ENCODE data around the gene ALAD. TPM values are rescaled to one million over a fixed set of nuclear protein-coding genes. Genes with fewer than 3 reads are reported as not detected.

Gene ALAD
- total RNA-seq, 1 donor from 2014 or later = 24.3 TPM

DNA sequence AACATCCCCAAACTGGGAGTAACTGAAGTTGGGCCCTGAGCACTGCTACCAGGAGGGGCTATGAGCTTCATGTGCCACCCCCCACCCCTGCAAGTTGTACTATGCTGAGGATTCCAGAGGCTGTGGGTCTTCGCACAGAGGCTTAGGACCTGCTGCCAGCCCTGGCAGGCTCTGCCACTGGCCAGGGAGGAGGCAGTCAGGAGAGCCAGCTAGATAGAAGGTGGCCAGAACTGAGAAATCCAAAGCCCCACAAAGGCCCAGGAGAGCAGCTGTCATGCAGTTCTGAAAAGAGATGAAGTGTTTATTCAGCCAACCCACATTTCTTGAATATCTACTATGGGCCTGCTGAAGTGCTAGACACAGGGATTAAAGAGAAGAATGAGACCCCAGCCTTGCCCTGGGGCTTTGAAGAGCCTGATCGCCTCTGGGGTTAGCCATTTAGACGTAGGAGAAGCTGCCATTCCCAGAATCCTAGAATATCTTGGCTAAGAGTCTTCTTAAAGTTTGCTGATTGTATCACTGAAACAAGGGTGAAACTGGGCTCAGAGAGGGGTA is 1.4 kb downstream of the ALAD start:
- H3K9me3 Mint-ChIP-seq = no peaks in the 10 kb centered on the region
- peak overlapping the region; percentile 68 for H3K4me3 Mint-ChIP-seq
- intact Hi-C loops (cut with micrococcal nuclease) = loop anchor here (2.0 to 10.0 kb wide), 3 partner anchors 17 to 245 kb away; partner anchors contain the start of gene SLC31A2

GRCh38 chr9:113398796-113399195 is 2.3 kb downstream of the ALAD start:
- no peaks in the 10 kb centered on the region for H3K27me3 Mint-ChIP-seq
- POLR2A ChIA-PET = no interaction called here
- no peak overlapping the region for H3K27ac Mint-ChIP-seq
- no peak for TF ChIP-seq CTCF (IDR thresholded peaks at IDR 0.05)
- intact Hi-C loops (cut with micrococcal nuclease) = no loop called here
- no peaks in the 10 kb centered on the region for H3K9me3 Mint-ChIP-seq
- CTCF ChIA-PET = interaction anchor here (1.1 kb wide), 1 partner anchor 183 kb away, joined by 3 read pairs; no protein-coding TSS in a partner anchor
- no peak overlapping the region for H3K4me3 Mint-ChIP-seq
- peaks cover 10% of the 10 kb centered on the region for H3K36me3 Mint-ChIP-seq (ENCODE audit: low read depth)
- ATAC-seq (ENCODE audit: low read depth) (no peak), DNase-seq (no peak)
- peaks cover 17% of the 10 kb centered on the region for H3K4me1 Mint-ChIP-seq

More for the DNA sequence above, 1.4 kb downstream of the ALAD start:
- ChIA-PET CTCF (interaction anchor here (0.9 to 3.4 kb wide), 3 partner anchors 125 to 189 kb away, joined by 3 to 32 read pairs (median 3); partner anchors contain the start of genes CDC26 and PRPF4), POLR2A (interaction anchor here (1.4 to 3.1 kb wide), 3 partner anchors 11 to 23 kb away, joined by 6 to 61 read pairs (median 16); partner anchors contain the start of genes C9orf43, HDHD3 and POLE3)
- no peak overlapping the region for H3K27ac Mint-ChIP-seq
- no peak for TF ChIP-seq CTCF (IDR thresholded peaks at IDR 0.05)
- H3K36me3 Mint-ChIP-seq (ENCODE audit: low read depth) = peaks cover 9% of the 10 kb centered on the region
- H3K4me1 Mint-ChIP-seq = peaks cover 17% of the 10 kb centered on the region
- no peak for ATAC-seq (ENCODE audit: low read depth)
- DNase-seq = no peak
- no peaks in the 10 kb centered on the region for H3K27me3 Mint-ChIP-seq

GRCh38 chr9:113397203-113397631 is 3.9 kb downstream of the ALAD start:
- peaks cover 18% of the 10 kb centered on the region for H3K36me3 Mint-ChIP-seq (ENCODE audit: low read depth)
- CTCF ChIA-PET = no interaction called here
- TF ChIP-seq CTCF (IDR thresholded peaks at IDR 0.05) = no peak

DNA sequence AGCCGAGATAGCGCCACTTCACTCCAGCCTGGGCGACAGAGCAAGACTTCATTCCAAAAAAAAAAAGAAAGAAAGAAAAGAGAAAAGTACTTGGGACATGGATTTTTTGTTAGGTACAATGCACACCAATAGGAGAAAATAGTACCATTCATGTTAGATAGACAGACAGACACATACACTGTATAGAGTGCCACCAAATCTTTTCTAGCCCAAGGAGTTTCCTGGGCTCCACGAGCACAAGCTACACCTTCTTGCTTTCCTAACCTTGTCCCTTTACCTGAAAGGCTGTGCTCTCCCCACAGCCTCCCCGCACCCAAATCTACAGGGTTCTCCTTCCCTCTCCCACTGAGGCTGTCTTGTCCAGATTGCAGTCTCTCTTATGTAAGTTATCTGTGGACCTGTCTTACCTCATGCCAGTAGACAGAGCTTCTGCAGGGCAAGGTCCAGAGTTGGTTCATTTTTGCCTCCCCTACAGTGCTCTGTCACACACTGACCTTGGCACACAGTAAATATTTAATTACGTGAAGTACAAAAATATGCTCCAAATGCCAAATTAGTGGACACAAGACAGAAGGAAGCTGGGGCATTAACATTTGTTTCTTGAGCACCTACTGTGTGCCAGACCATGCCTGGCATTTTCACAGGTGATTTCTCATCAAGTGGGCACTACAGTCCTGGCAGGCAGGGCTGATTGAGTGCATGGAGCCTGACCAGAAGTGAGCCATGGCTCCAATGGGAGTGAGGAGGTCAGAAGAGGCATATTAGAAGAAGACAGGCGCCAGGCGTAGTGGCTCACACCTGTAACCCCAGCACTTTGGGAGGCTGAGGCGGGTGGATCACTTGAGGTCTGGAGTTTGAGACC is 5.9 kb downstream of the ALAD start:
- no peak overlapping the region for H3K4me3 Mint-ChIP-seq
- H3K9me3 Mint-ChIP-seq = no peaks in the 10 kb centered on the region
- CTCF ChIA-PET = no interaction called here
- no peaks in the 10 kb centered on the region for H3K27me3 Mint-ChIP-seq
- intact Hi-C loops (cut with micrococcal nuclease) = no loop called here
- no peak for TF ChIP-seq CTCF (IDR thresholded peaks at IDR 0.05)
- no peak overlapping the region for H3K27ac Mint-ChIP-seq
- POLR2A ChIA-PET = interaction anchor here (0.6 to 1.5 kb wide), 2 partner anchors 19 to 136 kb away, joined by 10 to 12 read pairs; partner anchors contain the start of gene HDHD3
- peaks cover 33% of the 10 kb centered on the region for H3K36me3 Mint-ChIP-seq (ENCODE audit: low read depth)
- H3K4me1 Mint-ChIP-seq = peaks cover 5% of the 10 kb centered on the region
- DNase-seq (no peak), ATAC-seq (ENCODE audit: low read depth) (no peak)

More at GRCh38 chr9:113397203-113397631, 3.9 kb downstream of the ALAD start:
- intact Hi-C loops (cut with micrococcal nuclease) = no loop called here
- Mint-ChIP-seq H3K4me3 (no peak overlapping the region), H3K9me3 (no peaks in the 10 kb centered on the region), H3K4me1 (peaks cover 17% of the 10 kb centered on the region), H3K27ac (no peak overlapping the region), H3K27me3 (no peaks in the 10 kb centered on the region)
- no peak for ATAC-seq (ENCODE audit: low read depth)
- POLR2A ChIA-PET = interaction anchor here (0.6 kb wide), 1 partner anchor 668 kb away, joined by 11 read pairs; no protein-coding TSS in a partner anchor
- DNase-seq = no peak

- CTCF ChIA-PET = interaction anchor here (0.9 kb wide), 1 partner anchor 13 kb away, joined by 5 read pairs; no protein-coding TSS in a partner anchor
- ATAC-seq (ENCODE audit: low read depth) = no peak
- Mint-ChIP-seq H3K36me3 (ENCODE audit: low read depth) (peaks cover 49% of the 10 kb centered on the region), H3K9me3 (no peaks in the 10 kb centered on the region), H3K27me3 (no peaks in the 10 kb centered on the region), H3K4me1 (no peaks in the 10 kb centered on the region), H3K4me3 (no peak overlapping the region), H3K27ac (no peak overlapping the region)
- no peak for DNase-seq
- no peak for TF ChIP-seq CTCF (IDR thresholded peaks at IDR 0.05)
- POLR2A ChIA-PET = no interaction called here
- intact Hi-C loops (cut with micrococcal nuclease) = no loop called here
Observed at GRCh38 chr9:113393281-113393680, 7.8 kb downstream of the ALAD start.

Measured in activated B cell treated with CpG ODN at 0.5 μM for 24 hours (primary cell).